ENCODE data around the gene TRAF7.

GRCh38 chr16:2183671-2184070 lies 28.1 kb downstream of the TRAF7 start:
- TF ChIP-seq CTCF (conservative IDR thresholded peaks at IDR 0.05; ENCODE audit: low read length) (no peak), EZH2phosphoT487 (IDR thresholded peaks at IDR 0.05; ENCODE audit: borderline replicate concordance, low read depth, low read length) (no peak)
